OCI-LY1 (cell line): ENCODE results near the gene GINS3.

Experiments used
- H2AFZ ChIP-seq: fragments of 200-600 bp; sonication (generic), shearing (Covaris generic); 2 replicates; pipeline ENCODE4 v1.6.0; 2014; ENCODE audit warnings: antibody characterized with exemption, mild to moderate bottlenecking, low read length
- H3F3A ChIP-seq: fragments of 200-600 bp; sonication (generic), shearing (Covaris generic); 2 replicates; pipeline ENCODE4 v1.6.0; 2014; ENCODE audit warnings: mild to moderate bottlenecking, antibody characterized with exemption, low read length, moderate library complexity; ENCODE audit not compliant: insufficient read depth
- H3K27ac ChIP-seq: fragments of 200-600 bp; sonication (generic); 2 replicates; pipeline ENCODE4 v1.5.1; 2014; ENCODE audit warnings: low read length, mixed run types, mild to moderate bottlenecking, low read depth; ENCODE audit not compliant: poor library complexity, severe bottlenecking
- H3K27me3 ChIP-seq: fragments of 200-600 bp; sonication (generic); 2 replicates; pipeline ENCODE4 v1.6.0; 2014; ENCODE audit warnings: antibody characterized with exemption, mild to moderate bottlenecking, low read length, moderate library complexity; ENCODE audit not compliant: insufficient read depth
- H3K36me3 ChIP-seq: fragments of 200-600 bp; sonication (generic); 2 replicates; pipeline ENCODE4 v1.6.1; 2014; ENCODE audit warnings: mild to moderate bottlenecking, antibody characterized with exemption, low read length, moderate library complexity, mixed read lengths; ENCODE audit not compliant: insufficient read depth
- H3K4me1 ChIP-seq: fragments of 200-600 bp; sonication (generic); 2 replicates; pipeline ENCODE4 v1.5.1; 2014; ENCODE audit warnings: mild to moderate bottlenecking, low read length, moderate library complexity; ENCODE audit not compliant: insufficient read depth, severe bottlenecking
- H3K4me2 ChIP-seq: fragments of 200-600 bp; sonication (generic), shearing (Covaris generic); 2 replicates; pipeline ENCODE4 v1.6.1; 2014; ENCODE audit warnings: low read length
- H3K4me3 ChIP-seq: fragments of 200-600 bp; sonication (generic); 2 replicates; pipeline ENCODE4 v1.5.1; 2014; ENCODE audit warnings: low read length, low read depth, mild to moderate bottlenecking, mixed read lengths; ENCODE audit not compliant: poor library complexity, severe bottlenecking
- H3K79me2 ChIP-seq: fragments of 200-600 bp; shearing (Covaris generic); 2 replicates; pipeline ENCODE4 v1.6.1; 2016; ENCODE audit warnings: mixed run types, low read length, mixed read lengths; ENCODE audit not compliant: insufficient read depth
- H3K9ac ChIP-seq: fragments of 200-600 bp; sonication (generic), shearing (Covaris generic); 2 replicates; pipeline ENCODE4 v1.6.1; 2014; ENCODE audit warnings: mild to moderate bottlenecking, low read length, mixed read lengths
- H3K9me2 ChIP-seq: fragments of 200-600 bp; sonication (generic), shearing (Covaris generic); 2 replicates; pipeline ENCODE4 v1.6.1; 2014; ENCODE audit warnings: low read depth, mild to moderate bottlenecking, low read length, mixed read lengths
- H3K9me3 ChIP-seq: fragments of 200-600 bp; shearing (Covaris generic); 2 replicates; pipeline ENCODE4 v1.6.1; 2014; ENCODE audit warnings: low read length, mixed read lengths
- H4K20me1 ChIP-seq: fragments of 200-600 bp; sonication (generic), shearing (Covaris generic); 2 replicates; pipeline ENCODE4 v1.6.0; 2016; ENCODE audit warnings: mild to moderate bottlenecking, low read length; ENCODE audit not compliant: insufficient read depth
- EZH2 ChIP-seq: fragments of 200-600 bp; sonication (generic), shearing (Covaris generic); IDR thresholded peaks from 2 replicates; pipeline ENCODE4 v1.8.0; 2017; ENCODE audit warnings: borderline replicate concordance, mixed run types, mild to moderate bottlenecking, antibody characterized with exemption, low read length, moderate library complexity, mixed read lengths
- TF ChIP-seq, protein P1 (sequence below): fragments of 200-600 bp; sonication (generic), shearing (Covaris generic); IDR thresholded peaks from 2 replicates; pipeline ENCODE4 v1.5.1; 2017; ENCODE audit warnings: mild to moderate bottlenecking, antibody characterized with exemption, low read length, moderate library complexity, mixed read lengths

GINS3 gene

DNA sequence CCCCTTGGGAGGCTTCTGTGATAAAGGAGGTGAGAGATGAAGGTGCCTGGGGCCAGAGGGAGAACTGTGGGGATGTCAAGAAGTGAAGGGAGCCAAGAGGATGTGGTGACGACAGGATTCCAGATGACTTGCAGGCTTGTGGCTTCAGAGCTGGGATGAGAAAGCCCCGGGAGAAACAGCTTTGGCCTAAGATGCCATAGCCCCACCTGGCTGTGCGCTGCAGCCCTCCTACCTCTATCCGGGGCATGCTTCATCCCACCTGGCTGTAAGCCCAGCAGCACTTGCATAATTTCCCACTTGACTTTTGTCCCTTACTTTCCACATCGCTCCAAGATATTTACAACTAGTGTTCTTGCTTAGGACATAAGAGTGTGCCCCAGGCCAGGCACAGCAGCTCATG, 29.3 kb downstream of the GINS3 start:
- Histone ChIP-seq H3K36me3 (no peaks in the 10 kb centered on the region), H3K27me3 (no peaks in the 10 kb centered on the region), H3K9me2 (no peaks in the 10 kb centered on the region), H3K4me2 (no peak overlapping the region), H3K4me1 (peaks cover 44% of the 10 kb centered on the region), H3K79me2 (no peaks in the 10 kb centered on the region), H3K9ac (no peak overlapping the region), H3K4me3 (no peak overlapping the region), H4K20me1 (no peaks in the 10 kb centered on the region), H3K9me3 (no peaks in the 10 kb centered on the region), H2AFZ (no peak overlapping the region), H3K27ac (no peak overlapping the region), H3F3A (no peaks in the 10 kb centered on the region)
- TF ChIP-seq, protein P1, sequence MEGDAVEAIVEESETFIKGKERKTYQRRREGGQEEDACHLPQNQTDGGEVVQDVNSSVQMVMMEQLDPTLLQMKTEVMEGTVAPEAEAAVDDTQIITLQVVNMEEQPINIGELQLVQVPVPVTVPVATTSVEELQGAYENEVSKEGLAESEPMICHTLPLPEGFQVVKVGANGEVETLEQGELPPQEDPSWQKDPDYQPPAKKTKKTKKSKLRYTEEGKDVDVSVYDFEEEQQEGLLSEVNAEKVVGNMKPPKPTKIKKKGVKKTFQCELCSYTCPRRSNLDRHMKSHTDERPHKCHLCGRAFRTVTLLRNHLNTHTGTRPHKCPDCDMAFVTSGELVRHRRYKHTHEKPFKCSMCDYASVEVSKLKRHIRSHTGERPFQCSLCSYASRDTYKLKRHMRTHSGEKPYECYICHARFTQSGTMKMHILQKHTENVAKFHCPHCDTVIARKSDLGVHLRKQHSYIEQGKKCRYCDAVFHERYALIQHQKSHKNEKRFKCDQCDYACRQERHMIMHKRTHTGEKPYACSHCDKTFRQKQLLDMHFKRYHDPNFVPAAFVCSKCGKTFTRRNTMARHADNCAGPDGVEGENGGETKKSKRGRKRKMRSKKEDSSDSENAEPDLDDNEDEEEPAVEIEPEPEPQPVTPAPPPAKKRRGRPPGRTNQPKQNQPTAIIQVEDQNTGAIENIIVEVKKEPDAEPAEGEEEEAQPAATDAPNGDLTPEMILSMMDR: no peak
- TF ChIP-seq EZH2: no peak

DNA sequence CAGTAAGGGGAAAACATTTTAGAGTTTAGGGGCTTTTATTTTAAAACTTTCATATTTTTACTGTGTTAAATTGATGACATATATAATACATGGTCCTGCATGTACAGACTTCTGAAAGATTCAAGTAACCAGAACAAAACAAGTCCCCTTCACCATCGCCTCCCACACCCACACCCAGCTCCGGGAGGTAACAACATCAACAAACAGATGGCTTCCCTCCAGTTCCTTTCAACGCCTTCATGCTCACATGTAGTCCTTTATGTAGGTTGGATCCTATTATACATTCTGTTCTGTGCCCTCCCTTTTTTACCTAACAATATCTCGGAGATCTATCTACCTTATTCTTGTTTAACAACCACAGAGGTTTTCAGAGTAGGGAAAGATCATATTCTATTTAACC, 30.5 kb downstream of the GINS3 start:
- H2AFZ ChIP-seq: no peak overlapping the region
- H3K9ac ChIP-seq: no peak overlapping the region
- H3K4me1 ChIP-seq: peaks cover 34% of the 10 kb centered on the region
- no peaks in the 10 kb centered on the region for H3K36me3 ChIP-seq
- no peak overlapping the region for H3K4me2 ChIP-seq
- H3K27me3 ChIP-seq: no peaks in the 10 kb centered on the region
- H3K9me3 ChIP-seq: no peaks in the 10 kb centered on the region
- no peaks in the 10 kb centered on the region for H3F3A ChIP-seq
- no peak overlapping the region for H3K27ac ChIP-seq
- TF ChIP-seq, protein P1: no peak
- no peak for TF ChIP-seq EZH2
- no peaks in the 10 kb centered on the region for H4K20me1 ChIP-seq
- H3K4me3 ChIP-seq: no peak overlapping the region
- no peaks in the 10 kb centered on the region for H3K9me2 ChIP-seq
- H3K79me2 ChIP-seq: no peaks in the 10 kb centered on the region

DNA sequence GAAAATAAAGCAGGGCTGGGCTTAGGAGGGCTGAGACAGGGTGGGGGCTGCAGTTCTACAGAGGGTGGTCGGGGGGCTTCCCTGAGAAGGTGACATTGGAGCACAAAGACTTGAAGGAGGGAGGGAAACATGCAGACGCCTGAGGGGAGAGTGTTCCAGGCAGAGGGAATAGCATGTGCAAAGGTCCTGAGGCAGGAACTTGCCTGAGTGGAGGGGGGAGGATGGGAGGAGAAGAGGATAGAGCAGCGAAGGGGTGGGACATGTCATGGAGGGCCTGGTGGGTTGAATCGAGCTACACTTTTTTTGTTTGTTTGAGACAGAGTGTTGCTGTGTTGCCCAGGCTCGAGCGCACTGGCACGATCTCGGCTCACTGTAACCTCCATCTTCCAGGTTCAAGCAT, 33.0 kb downstream of the GINS3 start:
- H3K4me2 ChIP-seq: no peak overlapping the region
- no peak overlapping the region for H3K9ac ChIP-seq
- no peaks in the 10 kb centered on the region for H3F3A ChIP-seq
- TF ChIP-seq, protein P1: no peak
- TF ChIP-seq EZH2: no peak
- H3K79me2 ChIP-seq: no peaks in the 10 kb centered on the region
- H3K9me3 ChIP-seq: no peaks in the 10 kb centered on the region
- H3K4me3 ChIP-seq: no peak overlapping the region
- H4K20me1 ChIP-seq: no peaks in the 10 kb centered on the region
- no peaks in the 10 kb centered on the region for H3K27me3 ChIP-seq
- H3K36me3 ChIP-seq: no peaks in the 10 kb centered on the region
- H3K4me1 ChIP-seq: peaks cover 15% of the 10 kb centered on the region
- no peak overlapping the region for H3K27ac ChIP-seq
- no peak overlapping the region for H2AFZ ChIP-seq
- no peaks in the 10 kb centered on the region for H3K9me2 ChIP-seq
